ENCODE results near the gene KCNAB1. TPM values are rescaled to one million over a fixed set of nuclear protein-coding genes. Genes with fewer than 3 reads are reported as not detected.

KCNAB1 gene
- total RNA-seq, 1 experiment from 2014 or later: not detected

DNA sequence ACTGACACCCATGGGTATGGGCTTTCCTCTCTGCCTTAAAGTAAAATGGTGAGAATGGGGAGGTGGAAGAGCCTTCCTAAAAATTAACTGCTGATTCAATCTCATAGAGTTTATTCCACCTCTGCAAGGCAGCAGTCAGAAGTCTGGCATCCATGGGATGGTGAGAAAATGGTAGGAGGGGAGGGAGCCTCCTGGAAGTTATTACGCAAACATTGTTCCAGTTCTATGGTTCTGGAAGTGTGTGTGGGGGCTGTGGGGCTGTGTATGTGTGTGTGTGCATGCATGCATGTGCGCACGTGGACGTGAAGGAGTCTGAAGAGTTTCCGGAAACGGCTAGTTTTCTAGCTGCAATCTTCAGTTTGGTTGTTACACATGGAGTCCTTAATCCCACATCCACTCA, 177.6 kb downstream of the KCNAB1 start:
- no peaks in the 10 kb centered on the region for H3K27me3 ChIP-seq (ENCODE audit: insufficient read depth, low read length)
- ChIA-PET POLR2A (no interaction called here), RAD21 (ENCODE audit: low non-redundant PET in 1 of 2, low total read pairs in 2 of 2, uncharacterized antibody in 2 of 2, unreplicated experiment in 2 of 2) (no interaction called here), CTCF (no interaction called here)
- H3K4me2 ChIP-seq (ENCODE audit: low read length): no peak overlapping the region
- H3K4me3 ChIP-seq (replicated peaks in 1 of 2; ENCODE audit: low read depth in 1 of 2, low read length in 2 of 2): no peak overlapping the region
- H3K4me1 ChIP-seq (ENCODE audit: control insufficient read depth in 1 of 2, insufficient read depth in 2 of 2, low read length in 2 of 2): no peaks in the 10 kb centered on the region
- no peaks in the 10 kb centered on the region for H3K36me3 ChIP-seq (ENCODE audit: control insufficient read depth in 1 of 2, insufficient read depth in 2 of 2, low read length in 2 of 2)
- H4K20me1 ChIP-seq (ENCODE audit: insufficient read depth): no peaks in the 10 kb centered on the region
- DNase-seq (ENCODE audit: low read depth, low spot score) (no peak), ATAC-seq (no peak)
- TF ChIP-seq EZH2 (IDR thresholded peaks at IDR 0.05): no peak
- no peak for TF ChIP-seq SP1 (IDR thresholded peaks at IDR 0.05; ENCODE audit: low read depth)
- TF ChIP-seq, protein P1, sequence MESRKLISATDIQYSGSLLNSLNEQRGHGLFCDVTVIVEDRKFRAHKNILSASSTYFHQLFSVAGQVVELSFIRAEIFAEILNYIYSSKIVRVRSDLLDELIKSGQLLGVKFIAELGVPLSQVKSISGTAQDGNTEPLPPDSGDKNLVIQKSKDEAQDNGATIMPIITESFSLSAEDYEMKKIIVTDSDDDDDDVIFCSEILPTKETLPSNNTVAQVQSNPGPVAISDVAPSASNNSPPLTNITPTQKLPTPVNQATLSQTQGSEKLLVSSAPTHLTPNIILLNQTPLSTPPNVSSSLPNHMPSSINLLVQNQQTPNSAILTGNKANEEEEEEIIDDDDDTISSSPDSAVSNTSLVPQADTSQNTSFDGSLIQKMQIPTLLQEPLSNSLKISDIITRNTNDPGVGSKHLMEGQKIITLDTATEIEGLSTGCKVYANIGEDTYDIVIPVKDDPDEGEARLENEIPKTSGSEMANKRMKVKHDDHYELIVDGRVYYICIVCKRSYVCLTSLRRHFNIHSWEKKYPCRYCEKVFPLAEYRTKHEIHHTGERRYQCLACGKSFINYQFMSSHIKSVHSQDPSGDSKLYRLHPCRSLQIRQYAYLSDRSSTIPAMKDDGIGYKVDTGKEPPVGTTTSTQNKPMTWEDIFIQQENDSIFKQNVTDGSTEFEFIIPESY (IDR thresholded peaks at IDR 0.05; ENCODE audit: extremely low read depth, insufficient replicate concordance, low read length): no peak
- TF ChIP-seq SIN3A (IDR thresholded peaks at IDR 0.05; ENCODE audit: low read depth): no peak
- TF ChIP-seq SRF (IDR thresholded peaks at IDR 0.05; ENCODE audit: low read depth): no peak
- TF ChIP-seq CBX3 (IDR thresholded peaks at IDR 0.05; ENCODE audit: low read depth): no peak
- TF ChIP-seq TCF7L2 (IDR thresholded peaks at IDR 0.05; ENCODE audit: borderline replicate concordance, extremely low read depth, insufficient read depth, insufficient read length): no peak
- TF ChIP-seq FOSL1 (IDR thresholded peaks at IDR 0.05; ENCODE audit: low read depth): no peak
- TF ChIP-seq YY1 (IDR thresholded peaks at IDR 0.05; ENCODE audit: extremely low read depth, insufficient replicate concordance, low read depth, low read length): no peak
- no peak for TF ChIP-seq ZNF274 (IDR thresholded peaks at IDR 0.05; ENCODE audit: low read depth, low read length)
- TF ChIP-seq POLR2A (IDR thresholded peaks at IDR 0.05; ENCODE audit: borderline replicate concordance, extremely low read depth, insufficient read depth, insufficient read length): no peak
- TF ChIP-seq, protein P2, sequence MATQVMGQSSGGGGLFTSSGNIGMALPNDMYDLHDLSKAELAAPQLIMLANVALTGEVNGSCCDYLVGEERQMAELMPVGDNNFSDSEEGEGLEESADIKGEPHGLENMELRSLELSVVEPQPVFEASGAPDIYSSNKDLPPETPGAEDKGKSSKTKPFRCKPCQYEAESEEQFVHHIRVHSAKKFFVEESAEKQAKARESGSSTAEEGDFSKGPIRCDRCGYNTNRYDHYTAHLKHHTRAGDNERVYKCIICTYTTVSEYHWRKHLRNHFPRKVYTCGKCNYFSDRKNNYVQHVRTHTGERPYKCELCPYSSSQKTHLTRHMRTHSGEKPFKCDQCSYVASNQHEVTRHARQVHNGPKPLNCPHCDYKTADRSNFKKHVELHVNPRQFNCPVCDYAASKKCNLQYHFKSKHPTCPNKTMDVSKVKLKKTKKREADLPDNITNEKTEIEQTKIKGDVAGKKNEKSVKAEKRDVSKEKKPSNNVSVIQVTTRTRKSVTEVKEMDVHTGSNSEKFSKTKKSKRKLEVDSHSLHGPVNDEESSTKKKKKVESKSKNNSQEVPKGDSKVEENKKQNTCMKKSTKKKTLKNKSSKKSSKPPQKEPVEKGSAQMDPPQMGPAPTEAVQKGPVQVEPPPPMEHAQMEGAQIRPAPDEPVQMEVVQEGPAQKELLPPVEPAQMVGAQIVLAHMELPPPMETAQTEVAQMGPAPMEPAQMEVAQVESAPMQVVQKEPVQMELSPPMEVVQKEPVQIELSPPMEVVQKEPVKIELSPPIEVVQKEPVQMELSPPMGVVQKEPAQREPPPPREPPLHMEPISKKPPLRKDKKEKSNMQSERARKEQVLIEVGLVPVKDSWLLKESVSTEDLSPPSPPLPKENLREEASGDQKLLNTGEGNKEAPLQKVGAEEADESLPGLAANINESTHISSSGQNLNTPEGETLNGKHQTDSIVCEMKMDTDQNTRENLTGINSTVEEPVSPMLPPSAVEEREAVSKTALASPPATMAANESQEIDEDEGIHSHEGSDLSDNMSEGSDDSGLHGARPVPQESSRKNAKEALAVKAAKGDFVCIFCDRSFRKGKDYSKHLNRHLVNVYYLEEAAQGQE (IDR thresholded peaks at IDR 0.05; ENCODE audit: low read depth): no peak
- TF ChIP-seq, protein P3, sequence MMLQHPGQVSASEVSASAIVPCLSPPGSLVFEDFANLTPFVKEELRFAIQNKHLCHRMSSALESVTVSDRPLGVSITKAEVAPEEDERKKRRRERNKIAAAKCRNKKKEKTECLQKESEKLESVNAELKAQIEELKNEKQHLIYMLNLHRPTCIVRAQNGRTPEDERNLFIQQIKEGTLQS (IDR thresholded peaks at IDR 0.05): no peak
- TF ChIP-seq, protein P4, sequence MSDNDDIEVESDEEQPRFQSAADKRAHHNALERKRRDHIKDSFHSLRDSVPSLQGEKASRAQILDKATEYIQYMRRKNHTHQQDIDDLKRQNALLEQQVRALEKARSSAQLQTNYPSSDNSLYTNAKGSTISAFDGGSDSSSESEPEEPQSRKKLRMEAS (IDR thresholded peaks at IDR 0.05): no peak
- no peak for TF ChIP-seq POLR2AphosphoS5 (IDR thresholded peaks at IDR 0.05; ENCODE audit: low read depth, low read length)
- no peak overlapping the region for H3K9ac ChIP-seq (ENCODE audit: low read length)
- no peaks in the 10 kb centered on the region for H3K79me2 ChIP-seq (ENCODE audit: insufficient read depth, low read length)
- intact Hi-C loops (cut with micrococcal nuclease): no loop called here
- H3K27ac ChIP-seq (ENCODE audit: low read depth, low read length): no peak overlapping the region
- BruUV-seq (replicated peaks): no TSS peak
- no peaks in the 10 kb centered on the region for H3K9me3 ChIP-seq (ENCODE audit: control insufficient read depth in 1 of 2, insufficient read depth in 1 of 2, low read depth in 1 of 2, low read length in 2 of 2)
- H2AFZ ChIP-seq (ENCODE audit: low read depth, low read length, poor library complexity, severe bottlenecking): no peak overlapping the region
- no peaks in the 10 kb centered on the region for H3K9me2 ChIP-seq (ENCODE audit: insufficient read depth)

Measured in HCT116 (cell line).